CD14-positive monocyte (primary cell): ENCODE data around the gene ERG. TPM values are rescaled to one million over a fixed set of nuclear protein-coding genes. Genes with fewer than 3 reads are reported as not detected.

Experiments
- DNase-seq, 3 donors: peaks; one replicate each; pipeline ENCODE4 v3.0.0-alpha.2; 2011 to 2022
- H2AFZ ChIP-seq: 2 replicates; pipeline ENCODE4 v1.6.0; 2012; ENCODE audit warnings: mild to moderate bottlenecking, low read depth, low read length, inconsistent platforms; ENCODE audit not compliant: insufficient read depth, poor library complexity, severe bottlenecking
- H3K27ac ChIP-seq, 2 donors: 1 replicate in 1 of 2; 2 replicates in 1 of 2; pipeline ENCODE4 v1.5.1; 2012 to 2013; ENCODE audit warnings: low read length in 2 of 2, control low read depth in 1 of 2, inconsistent platforms in 1 of 2, low read depth in 1 of 2, mild to moderate bottlenecking in 1 of 2
- H3K27me3 ChIP-seq, 2 donors: one replicate each; pipeline versions ENCODE4 v1.6.0 to v1.6.1; 2011 to 2013; ENCODE audit warnings: low read length in 2 of 2; ENCODE audit not compliant: control insufficient read depth in 2 of 2, insufficient read depth in 2 of 2
- H3K36me3 ChIP-seq, 2 donors: replicated peaks in 1 of 2; 1 replicate in 1 of 2; 2 replicates in 1 of 2; pipeline versions ENCODE4 v1.5.1 to v1.6.1; 2012 to 2013; ENCODE audit warnings: low read length in 2 of 2, control low read depth in 1 of 2, inconsistent platforms in 1 of 2, mild to moderate bottlenecking in 1 of 2; ENCODE audit not compliant: insufficient read depth in 2 of 2, control insufficient read depth in 1 of 2
- H3K4me1 ChIP-seq, 2 donors: 1 replicate in 1 of 2; 2 replicates in 1 of 2; pipeline versions ENCODE4 v1.5.1 to v1.6.1; 2012 to 2013; ENCODE audit warnings: low read length in 2 of 2, control low read depth in 1 of 2, inconsistent platforms in 1 of 2, mild to moderate bottlenecking in 1 of 2, moderate library complexity in 1 of 2; ENCODE audit not compliant: insufficient read depth in 2 of 2, control insufficient read depth in 1 of 2
- H3K4me2 ChIP-seq: replicated peaks from 2 replicates; pipeline ENCODE3; 2012; ENCODE audit warnings: low read length, moderate library complexity, mild to moderate bottlenecking; ENCODE audit not compliant: poor library complexity, severe bottlenecking; ENCODE audit errors: extremely low read depth
- H3K4me3 ChIP-seq, 3 experiments: fragments of 200-600 bp in 1 of 3; sonication (generic) in 1 of 3; replicated peaks in 1 of 3; 1 replicate in 2 of 3; 2 replicates in 1 of 3; pipeline ENCODE4 v1.5.1; 2011 to 2013; ENCODE audit warnings: low read length in 3 of 3, mild to moderate bottlenecking in 3 of 3, control low read depth in 2 of 3, low read depth in 2 of 3, inconsistent platforms in 1 of 3, moderate library complexity in 1 of 3
- H3K79me2 ChIP-seq: 2 replicates; pipeline ENCODE4 v1.6.0; 2012; ENCODE audit warnings: mild to moderate bottlenecking, control low read depth, inconsistent platforms, low read length, moderate library complexity; ENCODE audit not compliant: insufficient read depth
- H3K9ac ChIP-seq: 2 replicates; pipeline ENCODE4 v1.6.0; 2017; ENCODE audit warnings: low read length, mild to moderate bottlenecking; ENCODE audit not compliant: insufficient read depth, poor library complexity, severe bottlenecking
- H3K9me3 ChIP-seq, 2 donors: replicated peaks in 1 of 2; 1 replicate in 1 of 2; 2 replicates in 1 of 2; pipeline versions ENCODE4 v1.5.1 to v1.6.1; 2012 to 2013; ENCODE audit warnings: low read length in 2 of 2, control low read depth in 1 of 2; ENCODE audit not compliant: control insufficient read depth in 1 of 2, insufficient read depth in 1 of 2
- H4K20me1 ChIP-seq: 2 replicates; pipeline ENCODE4 v1.6.0; 2012; ENCODE audit warnings: mild to moderate bottlenecking, low read length, control low read depth, moderate library complexity; ENCODE audit not compliant: insufficient read depth
- H3K27ac Mint-ChIP-seq, 7 donors: one replicate each; pipeline ENCODE4 v1.8.0; 2020; ENCODE audit warnings: mild to moderate bottlenecking in 7 of 7, mixed read lengths in 7 of 7, moderate library complexity in 6 of 7, inconsistent platforms in 2 of 7
- H3K27me3 Mint-ChIP-seq, 3 donors: one replicate each; pipeline ENCODE4 v1.8.0; 2021 to 2022; ENCODE audit warnings: low read depth in 3 of 3, mild to moderate bottlenecking in 3 of 3, mixed read lengths in 3 of 3, moderate library complexity in 3 of 3, inconsistent platforms in 1 of 3
- H3K36me3 Mint-ChIP-seq, 2 donors: one replicate each; pipeline ENCODE4 v1.8.0; 2020; ENCODE audit warnings: mixed read lengths in 2 of 2, inconsistent platforms in 1 of 2, mild to moderate bottlenecking in 1 of 2
- H3K4me1 Mint-ChIP-seq: one replicate; pipeline ENCODE4 v1.8.0; 2020; ENCODE audit warnings: mild to moderate bottlenecking, mixed read lengths
- H3K4me3 Mint-ChIP-seq, 2 donors: one replicate each; pipeline ENCODE4 v1.8.0; 2020; ENCODE audit warnings: mild to moderate bottlenecking in 2 of 2, mixed read lengths in 2 of 2, moderate library complexity in 1 of 2
- H3K9me3 Mint-ChIP-seq, 7 donors: one replicate each; pipeline ENCODE4 v1.8.0; 2020 to 2022; ENCODE audit warnings: mixed read lengths in 7 of 7, mild to moderate bottlenecking in 6 of 7, moderate library complexity in 6 of 7, inconsistent platforms in 2 of 7
- CTCF ChIP-seq: fragments of 200-600 bp; IDR thresholded peaks from one replicate; pipeline ENCODE4 v1.8.0; 2022; ENCODE audit warnings: antibody characterized with exemption, mild to moderate bottlenecking
- WGBS: methylation state at CpG from one replicate; pipeline ENCODE4 v1.1.5; 2013; ENCODE audit warnings: missing lambda C conversion rate; ENCODE audit not compliant: insufficient coverage; 5-methylcytosine and 5-hydroxymethylcytosine counted together
- intact Hi-C, 2 donors: fragments of 100-400 bp; cut with micrococcal nuclease; formaldehyde crosslinking; loops; one replicate each; pipeline versions ENCODE4 v1.15.0 to v1.15.1; 2023
- polyA plus RNA-seq, 3 donors: library from polyadenylated mRNA; depleted of rRNA in 1 of 3; unstranded in 2 of 3; stranded (reverse) in 1 of 3; fragments of 300-500 nt in 2 of 3; fragments of >200 nt in 1 of 3; fragmentation: Illumina TruSeq in 2 of 3; gene quantifications; 1 replicate in 2 of 3; 2 replicates in 1 of 3; pipeline ENCODE4 v1.2.3, GENCODE V29; 2012 to 2021

ERG gene
- polyA plus RNA-seq, 3 donors: 0.16 to 0.22 TPM; not detected in 1

- Histone ChIP-seq H3K9ac (no peak overlapping the region), H3K27ac (no peak overlapping the region), H3K79me2 (no peaks in the 10 kb centered on the region), H3K4me3 (no peak overlapping the region), H3K4me2 (no peak overlapping the region), H4K20me1 (no peaks in the 10 kb centered on the region), H3K27me3 (no peaks in the 10 kb centered on the region), H3K36me3 (no peaks in the 10 kb centered on the region), H3K9me3 (no peaks in the 10 kb centered on the region), H3K4me1 (peaks cover 26 to 40% of the 10 kb centered on the region in 2 donors), H2AFZ (no peak overlapping the region)
- no peaks in the 10 kb centered on the region for H3K36me3 Mint-ChIP-seq
- peaks cover 49% of the 10 kb centered on the region for H3K4me1 Mint-ChIP-seq
- WGBS: 95% methylated on average over 3 of the region's 5 CpGs
- no peak overlapping the region for H3K4me3 Mint-ChIP-seq
- intact Hi-C loops: no loop called here
- H3K27me3 Mint-ChIP-seq: peaks cover 0 to 2% (median 2%) of the 10 kb centered on the region in 3 donors
- DNase-seq: no peak
- H3K9me3 Mint-ChIP-seq: peaks cover 0 to 6% (median 3%) of the 10 kb centered on the region in 7 donors
- peak; percentile 61 for TF ChIP-seq CTCF
- H3K27ac Mint-ChIP-seq: no peak overlapping the region
These were observed 117.7 kb downstream of the ERG start for GRCh38 chr21:38380481-38381137.

GRCh38 chr21:38379147-38379546 is 119.1 kb downstream of the ERG start:
- Histone ChIP-seq H3K4me3 (no peak overlapping the region), H3K27ac (no peak overlapping the region), H3K79me2 (no peaks in the 10 kb centered on the region), H3K9me3 (no peaks in the 10 kb centered on the region), H4K20me1 (no peaks in the 10 kb centered on the region), H3K27me3 (no peaks in the 10 kb centered on the region), H3K9ac (no peak overlapping the region), H2AFZ (no peak overlapping the region), H3K4me1 (peaks cover 14 to 26% of the 10 kb centered on the region in 2 donors), H3K4me2 (no peak overlapping the region), H3K36me3 (no peaks in the 10 kb centered on the region)
- no peak for TF ChIP-seq CTCF
- H3K4me1 Mint-ChIP-seq: peaks cover 37% of the 10 kb centered on the region
- H3K9me3 Mint-ChIP-seq: peaks cover 0 to 9% (median 4%) of the 10 kb centered on the region in 7 donors
- H3K4me3 Mint-ChIP-seq: no peak overlapping the region
- no peak for DNase-seq
- peaks cover 0 to 2% (median 2%) of the 10 kb centered on the region in 3 donors for H3K27me3 Mint-ChIP-seq
- no peak overlapping the region for H3K27ac Mint-ChIP-seq
- H3K36me3 Mint-ChIP-seq: no peaks in the 10 kb centered on the region
- no CpG with 5 or more reads among the region's 3 CpGs for WGBS
- intact Hi-C loops: no loop called here
